SH-SY5Y (cell line): ENCODE data around the gene ZBTB7C.

Experiments
- GATA2 ChIP-seq: IDR thresholded peaks from 2 replicates; pipeline ENCODE4 v1.6.1; 2011; ENCODE audit warnings: mild to moderate bottlenecking, low read depth, low read length
- GATA3 ChIP-seq: IDR thresholded peaks from 2 replicates; pipeline ENCODE4 v1.6.1; 2011; ENCODE audit warnings: low read depth, mild to moderate bottlenecking, low read length, moderate library complexity

GRCh38 chr18:48050176-48050575 lies 359.0 kb downstream of the ZBTB7C start:
- no peak for TF ChIP-seq GATA2
- TF ChIP-seq GATA3, result no peak
